NCI-H69 (cell line): ENCODE results near the gene ACE2.

Experiments used
- DNase-seq: peaks from one replicate; lab custom pipeline; 2025; lab: John Stamatoyannopoulos, UW

The ACE2 gene

GRCh38 chrX:15574017-15574416, 26.7 kb downstream of the ACE2 start:
- DNase-seq, result no peak

DNA sequence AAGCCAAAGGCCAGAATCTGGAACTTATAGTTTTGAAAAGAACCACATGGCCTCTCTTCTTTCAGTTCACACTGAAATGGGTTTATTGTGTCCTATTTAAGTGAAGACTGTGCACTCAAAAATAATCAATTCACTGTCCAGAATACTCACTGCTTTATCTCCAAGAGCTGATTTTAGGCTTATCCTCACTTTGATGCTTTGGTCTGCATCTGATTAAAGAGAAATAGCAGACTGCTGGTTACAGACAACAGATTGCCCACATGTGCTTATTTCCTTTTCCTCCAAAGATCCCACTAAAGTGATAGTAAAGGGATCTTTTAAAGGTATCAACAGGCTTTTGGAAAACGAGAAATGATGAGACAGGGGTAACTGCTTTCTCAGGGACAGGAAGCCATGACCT, 30.6 kb downstream of the ACE2 start:
- DNase-seq, result no peak

DNA sequence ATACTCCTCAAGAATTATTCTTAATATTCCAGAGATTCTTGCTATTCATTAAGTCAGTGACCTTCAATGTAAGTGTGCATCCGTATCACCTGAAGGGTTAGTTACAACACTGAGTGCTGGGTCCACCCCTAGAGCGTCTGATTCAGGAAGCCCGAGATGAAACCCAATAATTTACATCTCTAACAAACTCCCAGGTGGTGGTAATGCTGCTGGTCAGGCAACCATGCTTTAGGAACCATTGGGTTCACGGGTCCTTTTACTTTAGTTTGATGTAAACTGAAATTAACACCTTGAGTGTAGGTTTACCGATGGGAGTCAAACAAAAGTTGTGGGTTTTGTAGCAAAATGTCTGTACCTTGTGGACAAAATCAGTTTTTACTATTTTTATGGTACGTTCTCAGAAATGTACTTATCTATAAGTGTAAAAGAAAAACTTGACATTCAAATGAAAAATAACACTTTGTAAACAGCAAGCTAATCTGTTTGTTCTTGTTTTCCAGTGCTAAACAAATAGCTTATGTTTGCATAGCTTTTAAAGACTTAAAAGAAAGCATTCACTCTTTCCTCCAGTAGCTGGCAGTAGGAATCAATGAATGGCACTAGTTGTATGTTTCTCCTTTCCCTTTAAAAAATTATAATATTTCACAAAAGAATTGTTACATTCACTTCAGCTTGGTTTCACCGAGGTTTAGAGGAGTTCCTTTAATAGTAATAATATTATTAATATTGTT, 32.7 kb downstream of the ACE2 start:
- peak; percentile 36 for DNase-seq

GRCh38 chrX:15567267-15567666, 33.5 kb downstream of the ACE2 start:
- DNase-seq, result no peak

DNA sequence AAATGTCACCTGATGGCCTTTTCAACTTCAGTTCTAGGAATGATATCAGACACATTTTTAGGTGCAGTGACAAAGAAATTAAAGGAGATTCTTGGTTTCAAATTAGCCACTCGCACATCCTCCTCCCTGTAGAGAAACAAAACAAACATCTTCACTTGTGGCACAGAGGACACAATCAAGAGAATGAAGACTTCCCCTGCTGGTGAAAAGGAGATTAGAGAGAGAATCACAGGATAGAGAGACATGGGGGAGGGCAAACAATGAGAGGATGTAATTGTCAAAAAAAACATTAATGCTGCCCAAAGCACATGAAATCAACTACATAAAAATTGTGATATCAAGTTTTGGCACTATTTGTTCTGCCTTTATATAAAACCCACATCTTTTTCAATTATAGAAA, 34.5 kb downstream of the ACE2 start:
- DNase-seq, result peak; percentile 17

GRCh38 chrX:15564981-15565579, 35.7 kb downstream of the ACE2 start:
- peak; percentile 78 for DNase-seq

GRCh38 chrX:15563056-15563455, 37.7 kb downstream of the ACE2 start:
- DNase-seq, result no peak

DNA sequence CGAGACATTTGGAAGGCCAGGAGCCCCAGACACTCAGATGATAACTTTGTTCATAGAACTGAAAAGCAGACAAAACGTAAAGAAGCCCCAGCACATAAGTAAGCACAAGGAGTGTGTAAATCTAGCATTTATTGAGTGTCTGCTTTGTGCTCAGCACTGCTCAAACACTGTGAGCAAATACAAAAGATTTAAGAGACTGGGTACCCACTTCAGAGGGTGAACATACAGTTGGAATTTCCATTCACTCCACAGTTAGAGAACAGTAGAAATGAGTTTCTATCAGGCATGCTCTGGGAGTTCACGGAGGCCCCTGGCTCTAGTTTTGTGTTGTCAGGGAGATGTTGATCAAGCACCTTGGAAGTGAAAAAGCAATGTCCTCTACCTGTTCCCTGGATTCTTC, 39.8 kb downstream of the ACE2 start:
- DNase-seq, result no peak

DNA sequence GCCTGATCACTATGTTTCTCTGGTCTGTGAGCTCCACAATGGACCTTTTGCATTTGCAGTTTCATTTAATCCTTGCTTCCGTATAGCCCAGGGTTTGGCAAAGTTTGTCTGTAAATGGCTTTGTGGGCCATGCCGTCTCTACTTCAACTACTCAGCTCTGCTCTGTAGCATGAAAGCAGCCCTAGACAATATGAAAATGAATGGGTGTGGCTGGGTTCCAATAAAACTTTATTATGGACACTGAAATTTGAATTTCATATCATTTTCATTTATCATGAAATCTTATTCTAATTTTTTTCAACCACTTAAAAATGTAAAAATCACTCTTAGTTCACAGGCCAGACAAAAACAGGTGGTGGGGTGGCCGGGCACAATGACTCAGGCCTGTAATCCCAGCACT, 41.5 kb downstream of the ACE2 start:
- DNase-seq, result no peak

DNA sequence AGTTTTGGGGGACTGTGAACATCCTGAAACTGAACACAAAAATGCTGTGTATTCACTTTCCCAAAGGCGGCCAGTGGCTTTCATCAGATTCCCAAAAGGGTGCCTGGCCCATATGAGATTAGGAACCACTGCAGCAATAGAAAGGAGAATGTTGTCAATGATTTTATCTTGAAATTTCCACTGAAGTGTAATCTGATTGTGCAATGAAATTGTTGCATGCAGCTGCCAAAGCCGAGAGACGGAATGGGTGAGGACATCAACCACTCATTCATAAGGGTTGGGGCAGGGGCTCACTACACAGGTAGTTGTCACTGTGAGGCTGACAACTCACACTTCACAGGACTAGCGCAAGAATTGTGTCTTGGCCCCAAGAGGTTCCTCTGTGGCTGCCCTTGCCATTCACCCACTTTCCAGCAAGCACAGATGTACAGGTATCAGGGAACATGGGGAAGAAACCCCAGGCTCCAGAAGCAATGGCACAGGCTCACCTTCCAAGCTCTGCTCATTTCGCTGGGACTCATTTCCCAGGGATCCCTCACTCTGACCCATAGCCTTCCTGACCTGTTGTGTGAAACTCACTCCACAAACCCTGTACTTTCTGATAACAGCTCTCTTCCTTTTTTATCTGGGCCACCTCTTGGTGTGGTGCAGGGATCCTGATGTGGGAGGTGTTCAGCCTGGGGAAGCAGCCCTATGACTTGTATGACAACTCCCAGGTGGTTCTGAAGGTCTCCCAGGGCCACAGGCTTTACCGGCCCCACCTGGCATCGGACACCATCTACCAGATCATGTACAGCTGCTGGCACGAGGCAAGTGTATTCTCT, 51.4 kb downstream of the ACE2 start:
- no peak for DNase-seq

DNA sequence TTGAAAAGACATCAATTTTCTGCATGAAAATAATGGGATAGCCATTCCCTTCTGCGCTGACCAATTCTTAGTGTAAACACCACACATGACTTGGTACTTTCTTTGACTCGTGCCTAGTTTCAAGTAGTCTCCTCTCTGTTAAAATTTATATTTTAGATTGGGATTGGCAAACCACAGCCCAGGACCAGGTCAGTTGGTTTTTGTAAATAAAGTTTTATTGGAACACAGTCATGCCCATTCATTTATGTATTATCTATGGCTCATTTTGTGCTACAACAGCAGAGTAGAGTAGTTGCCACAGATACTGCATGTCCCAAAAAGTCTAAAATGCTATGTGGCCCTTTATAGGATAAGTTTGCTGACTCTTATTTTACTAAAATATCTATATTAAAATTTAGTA, 53.4 kb downstream of the ACE2 start:
- no peak for DNase-seq

GRCh38 chrX:15546745-15547144, 54.0 kb downstream of the ACE2 start:
- DNase-seq, result no peak

- DNase-seq, result peak; percentile 21
These were observed 70.4 kb downstream of the ACE2 start for GRCh38 chrX:15530318-15530717.

- no peak for DNase-seq
These were observed 71.6 kb downstream of the ACE2 start for GRCh38 chrX:15529165-15529564.

GRCh38 chrX:15525664-15526416, 74.9 kb downstream of the ACE2 start:
- DNase-seq, result peak; percentile 84

DNA sequence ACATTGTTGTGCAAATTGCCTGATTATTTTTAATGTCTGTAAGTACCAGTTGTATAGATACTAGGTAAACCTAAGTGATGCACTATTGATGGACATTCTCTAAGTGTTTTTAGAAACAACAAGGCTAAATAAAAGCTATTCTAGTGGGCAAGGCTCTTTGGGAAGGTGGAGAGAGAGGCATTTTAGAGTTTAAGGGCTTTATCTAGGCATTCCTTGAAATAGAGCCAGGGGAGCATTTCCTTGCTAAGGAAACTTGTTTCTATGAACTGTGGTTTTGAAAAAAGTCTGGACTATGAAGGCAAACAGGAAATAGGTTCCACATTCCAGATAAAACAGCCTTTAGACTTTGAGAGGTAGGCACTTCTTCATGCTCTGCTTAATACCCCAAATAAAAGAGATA, 76.3 kb downstream of the ACE2 start:
- DNase-seq, result no peak

GRCh38 chrX:15523088-15523487, 77.7 kb downstream of the ACE2 start:
- no peak for DNase-seq

GRCh38 chrX:15522464-15522863, 78.3 kb downstream of the ACE2 start:
- no peak for DNase-seq

DNA sequence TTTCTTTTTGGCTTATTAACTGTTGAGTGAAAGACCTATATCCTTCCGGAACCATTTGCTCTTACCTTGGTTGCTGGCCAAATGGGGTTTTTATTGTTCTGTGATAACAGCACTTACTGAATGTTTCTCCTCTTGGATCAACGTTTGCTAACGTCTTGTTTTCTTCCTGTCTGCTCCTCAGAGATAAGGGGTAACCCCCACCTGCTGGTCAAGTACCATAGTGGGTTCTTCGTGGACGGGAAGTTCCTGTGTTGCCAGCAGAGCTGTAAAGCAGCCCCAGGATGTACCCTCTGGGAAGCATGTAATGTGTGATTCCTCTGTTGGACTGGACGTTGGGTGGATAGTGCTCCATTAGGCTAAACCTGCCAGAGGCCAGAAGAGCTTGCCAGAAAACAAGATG, 84.8 kb downstream of the ACE2 start:
- DNase-seq, result no peak

GRCh38 chrX:15514279-15514678, 86.5 kb downstream of the ACE2 start:
- no peak for DNase-seq

DNA sequence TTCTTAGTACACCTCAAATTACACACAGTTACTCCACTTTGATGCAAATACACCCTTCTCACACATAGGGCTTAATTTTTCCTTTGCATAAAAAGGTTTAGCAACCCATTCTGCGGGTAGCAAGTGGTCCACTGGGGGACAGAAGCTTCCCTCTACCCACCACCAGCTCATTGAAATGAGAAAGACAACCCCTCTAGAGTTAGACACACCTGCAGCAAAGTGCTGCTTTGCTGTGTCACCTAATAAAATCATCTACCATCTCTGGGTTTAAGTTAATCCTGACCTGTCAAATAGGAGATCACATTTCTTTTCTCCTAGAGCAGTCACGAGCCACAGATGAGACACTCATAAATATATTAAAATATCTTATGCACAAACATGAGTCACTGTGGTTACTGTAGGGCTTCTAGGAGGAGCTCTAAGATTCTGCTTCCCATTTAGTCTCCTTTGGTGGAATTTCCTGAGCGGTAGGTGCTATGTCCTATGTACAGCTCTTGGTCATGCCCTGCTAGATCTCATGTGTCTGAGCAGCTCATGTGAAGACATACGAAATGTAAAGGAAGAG, 88.3 kb downstream of the ACE2 start:
- DNase-seq, result no peak

GRCh38 chrX:15511563-15511962, 89.2 kb downstream of the ACE2 start:
- peak; percentile 28 for DNase-seq
